GM18909 (cell line): ENCODE measurements around the gene COX6A1.
"Not testable (repeated sequence)": the region's sequence is repeated elsewhere in the genome, so short reads cannot be mapped to it uniquely, and the experiment has no call there.

Source experiments
- ATAC-seq: cut with Tn5 transposase; IDR thresholded peaks from one replicate; pipeline ENCODE4 v1.9.1; 2021; ENCODE audit warnings: mild to moderate bottlenecking; ENCODE audit not compliant: unreplicated experiment, poor library complexity

The COX6A1 gene

GRCh38 chr12:120465756-120466155, 27.8 kb downstream of the COX6A1 start:
- no peak for ATAC-seq

- ATAC-seq, result no peak
Observed at GRCh38 chr12:120466560-120467315, 28.8 kb downstream of the COX6A1 start.

- ATAC-seq, result no peak
Observed at GRCh38 chr12:120467439-120467838, 29.5 kb downstream of the COX6A1 start.

- no peak for ATAC-seq
Observed at GRCh38 chr12:120468325-120468820, 30.5 kb downstream of the COX6A1 start.

- peak; percentile 40 for ATAC-seq
Observed at GRCh38 chr12:120468821-120469449, 31.0 kb downstream of the COX6A1 start.

- ATAC-seq, result peak; percentile 79
Observed at GRCh38 chr12:120469450-120470149, 31.7 kb downstream of the COX6A1 start, which contains the start of gene SRSF9. SRSF9 (minus strand) TSS chr12:120469748; CDS start chr12:120469609, 139 bp downstream.

- no peak for ATAC-seq
Observed at GRCh38 chr12:120470150-120470784, 32.4 kb downstream of the COX6A1 start.

- no peak for ATAC-seq
Observed at GRCh38 chr12:120472521-120472920, 34.6 kb downstream of the COX6A1 start.

GRCh38 chr12:120473807-120474615, 36.1 kb downstream of the COX6A1 start:
- no peak for ATAC-seq

GRCh38 chr12:120474616-120474960, 36.7 kb downstream of the COX6A1 start:
- no peak for ATAC-seq

GRCh38 chr12:120475643-120476042, 37.7 kb downstream of the COX6A1 start:
- ATAC-seq, result no peak

- ATAC-seq, result no peak
Observed at GRCh38 chr12:120479458-120479857, 41.5 kb downstream of the COX6A1 start.

GRCh38 chr12:120480211-120480610, 42.3 kb downstream of the COX6A1 start:
- no peak for ATAC-seq

GRCh38 chr12:120481022-120481767, 43.3 kb downstream of the COX6A1 start:
- no peak for ATAC-seq

GRCh38 chr12:120483621-120484020, 45.7 kb downstream of the COX6A1 start:
- ATAC-seq, result no peak

GRCh38 chr12:120485961-120486881, 48.3 kb downstream of the COX6A1 start:
- no peak for ATAC-seq

- ATAC-seq, result not testable (repeated sequence)
Observed at GRCh38 chr12:120487552-120487951, 49.6 kb downstream of the COX6A1 start.

GRCh38 chr12:120488057-120488640, 50.2 kb downstream of the COX6A1 start:
- no peak for ATAC-seq
